Right kidney (tissue), 1 donor: Measurements from ENCODE around the gene PLCL2.

Experiments used
- DNase-seq: peaks from one replicate; pipeline ENCODE4 v3.0.0-alpha.2; 2016

PLCL2 gene

DNA sequence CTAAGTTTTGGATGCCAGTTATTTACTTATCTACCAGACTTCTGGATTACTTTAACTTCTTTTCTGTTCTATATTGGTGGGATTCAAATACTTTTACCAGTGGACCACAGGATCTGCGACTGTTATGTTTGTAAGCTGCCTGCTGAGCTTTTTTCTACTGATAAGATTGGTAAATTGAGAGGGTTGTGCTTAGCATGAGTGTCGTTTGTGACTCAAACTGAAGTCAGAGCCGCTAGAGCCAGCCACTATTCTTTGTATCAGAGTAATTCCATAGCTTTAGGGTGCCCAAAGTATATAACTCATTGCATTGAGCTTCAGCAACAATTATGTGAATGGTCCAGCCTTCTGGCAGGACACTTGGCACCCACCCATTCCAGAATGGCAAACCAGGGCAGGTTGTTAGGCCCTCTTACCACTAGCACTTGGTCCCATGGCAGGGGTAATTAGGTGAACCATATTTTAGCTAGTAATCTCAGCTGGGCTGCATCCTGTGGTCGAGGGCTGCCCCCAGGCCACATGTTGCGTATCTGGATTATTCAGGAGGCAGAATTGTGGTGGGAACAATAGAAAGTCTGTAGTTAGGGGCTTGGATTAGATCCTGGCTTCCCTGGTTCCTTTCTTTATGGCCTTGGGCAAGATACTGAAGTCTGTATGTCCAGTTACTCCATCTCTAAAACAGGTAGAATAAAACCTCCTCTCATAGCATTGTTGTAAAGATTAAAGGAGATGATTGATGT, 6.0 kb downstream of the PLCL2 start:
- no peak for DNase-seq

DNA sequence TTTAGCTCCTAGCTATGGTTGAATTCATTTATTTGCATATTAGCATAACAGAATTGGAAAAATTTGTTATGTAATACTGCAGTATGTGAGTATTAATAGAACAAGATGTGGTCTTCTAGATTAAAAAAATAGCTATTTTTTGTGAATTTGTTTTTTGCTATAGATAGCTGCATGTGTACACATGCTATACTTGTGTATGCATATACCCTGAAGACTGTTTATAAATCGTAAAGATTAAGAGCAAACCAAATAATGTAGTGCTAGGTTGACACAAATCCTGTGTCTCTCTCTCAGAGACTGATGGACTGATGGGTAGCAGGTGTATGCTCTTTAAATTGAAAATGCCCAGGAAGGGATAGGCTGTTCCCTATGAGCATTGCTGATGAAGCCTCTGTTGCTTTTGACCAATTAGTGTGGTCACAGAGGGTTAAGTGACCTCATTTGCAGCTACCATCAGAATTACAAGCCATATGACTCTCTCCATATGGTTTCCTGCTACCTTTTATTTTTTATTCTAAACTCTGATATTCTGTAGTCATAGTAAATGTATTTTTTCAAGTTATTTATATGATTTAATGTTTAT, 9.0 kb downstream of the PLCL2 start:
- no peak for DNase-seq

DNA sequence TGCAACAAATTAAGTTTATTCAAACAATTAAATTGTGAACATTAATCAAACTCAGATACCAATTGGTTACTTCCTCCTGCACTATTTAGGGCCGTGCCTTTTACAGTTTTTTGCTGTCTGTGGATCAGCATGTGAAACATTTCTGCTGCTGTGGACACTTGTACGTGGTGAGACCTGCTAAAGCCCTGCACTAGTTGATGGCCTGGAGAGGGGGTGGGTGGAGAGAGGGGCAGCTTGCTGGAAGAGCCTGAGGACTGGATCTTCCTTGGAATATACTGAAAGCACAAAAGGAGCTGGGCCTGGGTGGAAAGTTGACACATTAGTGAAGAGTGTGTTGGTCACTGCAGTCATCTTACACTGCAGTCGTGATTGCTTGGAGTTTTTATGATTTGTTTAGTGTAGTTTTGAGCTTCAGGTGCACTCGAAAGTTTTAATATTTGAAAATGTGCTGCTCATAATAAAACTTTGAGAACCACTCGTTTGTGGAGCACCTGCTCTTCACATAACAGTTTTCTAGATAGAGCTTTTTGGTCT, 11.4 kb downstream of the PLCL2 start:
- no peak for DNase-seq

DNA sequence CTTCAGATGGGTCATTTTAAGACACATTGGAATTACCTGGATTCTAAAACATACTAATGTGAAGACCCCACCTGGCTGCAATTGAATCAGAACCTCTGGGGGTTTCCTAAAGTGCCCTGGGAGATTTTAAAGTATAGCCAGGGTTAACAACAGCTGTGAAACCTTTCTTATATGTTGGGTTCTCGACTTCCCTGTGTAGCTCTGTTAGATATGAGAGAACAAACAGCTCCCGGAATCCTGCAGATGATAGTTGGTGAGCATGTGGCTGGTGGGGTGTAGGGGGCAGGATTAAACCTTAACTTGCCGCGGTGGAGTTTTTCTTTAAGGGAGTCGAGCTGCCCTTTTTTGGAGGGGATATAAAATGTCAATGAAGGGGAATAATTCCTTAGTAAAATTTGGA, 12.1 kb downstream of the PLCL2 start:
- DNase-seq = no peak

DNA sequence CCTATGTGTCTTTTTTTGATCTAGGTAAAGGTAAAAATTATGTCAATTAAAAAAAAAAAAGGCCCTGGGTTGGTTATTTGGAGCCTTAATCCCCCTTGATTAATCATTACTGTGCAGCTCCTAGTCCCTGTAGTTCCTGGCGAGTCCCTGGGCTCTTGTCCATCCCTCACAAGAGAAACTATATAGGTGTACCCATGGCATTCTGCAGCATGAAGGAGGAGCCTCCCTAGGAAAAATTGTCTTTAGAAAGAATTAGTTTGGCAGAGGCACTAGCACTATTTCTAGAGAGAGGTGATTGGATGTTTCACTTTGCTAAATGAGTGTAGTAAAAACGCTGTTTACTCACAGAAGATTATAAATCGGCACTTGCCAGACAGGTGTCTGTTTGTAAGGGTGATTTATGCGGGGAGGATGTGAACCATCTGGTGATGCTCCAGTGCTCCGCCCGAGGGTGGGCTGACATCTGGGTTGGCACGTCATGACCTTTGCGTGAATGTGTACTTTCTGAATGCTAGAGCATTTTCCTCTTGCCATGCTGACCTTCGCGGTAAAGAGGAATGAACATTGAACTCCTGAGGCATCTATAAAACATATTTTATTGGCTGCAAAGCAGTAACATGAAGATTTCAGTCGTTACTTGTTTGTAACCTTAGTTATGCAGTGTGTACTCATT, 12.6 kb downstream of the PLCL2 start:
- DNase-seq = no peak

DNA sequence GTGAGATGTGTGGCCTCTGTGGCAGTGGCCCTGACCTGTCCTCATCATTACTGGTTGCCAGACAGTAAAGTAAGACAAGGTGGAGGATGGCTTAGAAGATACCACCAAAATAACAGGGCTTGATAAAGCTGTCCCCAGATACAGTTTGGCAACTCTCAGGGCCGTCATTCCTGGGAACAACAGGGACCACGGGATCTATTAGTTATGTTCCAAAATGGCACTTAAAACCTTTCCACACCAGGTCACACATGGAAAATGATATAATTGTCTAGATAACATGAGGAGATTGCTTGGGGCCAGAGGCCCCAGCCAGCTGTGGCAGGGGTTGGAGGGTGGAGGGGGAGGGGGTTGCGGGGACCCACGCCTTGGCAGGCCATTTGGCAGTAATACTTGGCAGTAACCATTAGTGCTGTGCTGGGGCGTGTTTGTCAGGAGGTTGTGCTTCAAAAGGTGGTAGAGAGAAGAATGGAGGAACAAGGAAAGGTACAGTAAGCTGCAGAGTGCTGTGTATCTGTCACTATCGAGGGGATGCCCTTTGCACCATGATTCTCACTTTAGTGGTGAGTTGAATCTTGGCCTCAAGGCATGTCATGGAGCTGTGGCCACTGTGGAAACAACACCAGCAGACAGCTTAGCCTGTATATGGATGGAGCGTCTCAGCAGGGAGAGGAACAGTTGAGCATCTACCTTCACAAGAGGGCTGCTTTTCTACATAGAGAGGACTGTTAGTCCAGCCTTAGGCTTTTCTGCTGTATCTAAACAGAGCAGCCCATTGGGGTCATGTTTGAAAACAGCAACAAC, 14.0 kb downstream of the PLCL2 start:
- no peak for DNase-seq

DNA sequence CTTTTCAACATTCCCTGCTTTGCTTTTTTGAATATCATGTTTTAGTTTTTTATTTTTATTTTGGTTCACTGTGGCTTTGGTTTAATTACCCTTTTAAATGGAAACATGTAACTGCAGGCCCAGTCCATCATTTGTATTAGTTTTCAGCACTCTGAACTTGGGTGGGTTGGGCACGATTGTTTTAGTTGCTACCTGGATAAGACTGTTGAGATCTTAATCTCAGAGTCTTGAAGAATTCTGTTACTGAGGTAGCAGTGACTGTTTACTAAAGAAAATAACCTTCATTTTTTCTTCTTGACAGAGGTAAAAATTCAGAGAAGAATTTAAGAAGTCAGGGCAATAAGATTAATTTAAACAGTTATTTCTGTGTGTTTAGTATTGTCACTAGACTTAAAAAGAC, 15.2 kb downstream of the PLCL2 start:
- DNase-seq = no peak

DNA sequence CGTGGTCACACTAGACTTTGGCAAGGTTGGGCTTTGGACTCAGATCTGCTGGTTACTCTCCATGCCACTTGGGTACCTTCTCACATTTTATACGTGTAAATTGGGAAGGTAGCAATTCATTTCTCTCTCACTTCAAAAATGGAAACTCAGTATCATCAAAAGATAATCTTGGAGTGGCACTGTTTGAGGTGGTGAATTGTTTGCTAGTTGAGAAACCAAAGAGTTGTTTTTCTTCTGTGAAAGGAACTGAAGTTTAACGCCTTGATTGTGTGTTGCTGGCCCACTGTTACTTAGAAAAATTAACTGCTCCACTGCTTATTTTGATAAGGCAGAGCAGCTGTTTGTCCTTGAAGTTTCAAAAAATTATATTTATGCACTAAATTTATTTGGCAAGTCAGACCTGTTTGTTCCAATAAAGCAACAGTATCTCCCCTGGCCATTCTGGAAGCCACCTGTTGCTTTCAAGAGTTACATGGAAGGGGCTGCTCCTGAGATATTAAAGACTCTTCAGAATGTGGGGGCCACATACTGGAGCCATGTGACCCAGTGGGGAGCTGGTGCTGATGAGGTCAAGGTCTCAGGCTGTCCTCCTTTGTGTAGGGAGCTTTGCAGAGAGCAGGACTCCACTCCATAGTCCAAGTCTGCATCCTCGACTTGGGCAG, 16.2 kb downstream of the PLCL2 start:
- DNase-seq = no peak

DNA sequence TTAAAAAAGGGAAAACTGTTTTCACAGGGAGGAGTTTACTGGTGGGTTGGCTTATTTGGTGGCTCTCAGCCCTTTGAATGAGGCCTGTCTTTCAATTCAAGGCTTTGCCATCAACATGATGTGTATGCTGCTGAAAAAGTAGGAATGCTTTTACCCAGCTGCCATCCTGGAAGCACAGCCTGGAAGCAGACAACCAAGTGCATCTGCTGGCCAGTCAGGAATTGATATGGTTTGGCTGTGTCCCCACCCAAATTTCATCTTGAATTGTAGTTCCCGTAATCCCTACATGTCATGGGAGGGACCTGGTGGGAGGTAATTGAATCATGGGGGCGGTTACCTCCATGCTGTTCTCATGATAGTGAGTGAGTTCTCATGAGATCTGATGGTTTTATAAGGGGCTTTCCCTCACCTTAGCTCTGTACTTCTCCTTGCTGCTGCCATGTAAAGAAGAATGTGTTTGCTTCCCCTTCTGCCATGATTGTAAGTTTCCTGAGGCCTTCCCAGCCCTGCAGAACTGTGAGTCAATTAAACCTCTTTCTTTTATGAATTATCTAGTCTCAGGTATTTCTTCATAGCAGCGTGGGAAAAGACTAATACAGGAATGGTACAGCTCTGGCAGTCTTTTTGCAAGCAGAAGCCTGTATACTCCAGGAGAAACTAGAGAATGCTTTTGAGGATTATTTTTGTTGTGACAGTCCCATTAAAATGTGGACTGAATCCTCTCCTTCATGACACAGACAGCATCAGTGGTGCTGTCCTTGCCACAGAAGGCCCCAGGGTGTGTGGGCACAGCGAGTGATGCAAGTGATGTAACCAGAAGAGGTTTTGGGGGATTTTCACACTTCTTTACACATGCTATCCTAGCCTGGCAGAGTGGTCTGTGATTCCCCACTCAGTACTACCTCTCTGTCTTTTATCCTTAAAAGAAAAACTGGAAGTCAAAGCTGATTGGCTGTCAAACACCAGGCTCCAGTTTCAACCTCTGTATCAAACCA, 20.0 kb downstream of the PLCL2 start:
- no peak for DNase-seq

DNA sequence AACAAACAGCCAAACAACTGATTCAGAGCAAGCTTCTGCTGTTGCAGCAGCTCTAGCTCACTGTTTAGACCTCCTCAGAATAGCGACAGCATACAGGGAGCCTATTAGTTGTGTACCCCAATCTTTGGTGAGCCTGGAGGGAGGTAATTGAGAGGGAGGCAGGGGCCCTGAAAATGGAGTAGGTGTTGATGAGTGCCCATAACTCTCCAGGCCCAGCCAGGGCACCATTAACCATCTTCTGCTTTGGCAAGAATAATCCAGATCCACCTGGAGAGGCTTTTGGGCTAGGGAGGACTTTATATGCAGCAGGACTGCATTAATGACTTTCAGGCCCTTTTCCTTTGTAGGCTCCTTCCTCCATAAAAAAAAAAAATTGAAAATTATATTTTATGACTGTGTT, 20.9 kb downstream of the PLCL2 start:
- no peak for DNase-seq

DNA sequence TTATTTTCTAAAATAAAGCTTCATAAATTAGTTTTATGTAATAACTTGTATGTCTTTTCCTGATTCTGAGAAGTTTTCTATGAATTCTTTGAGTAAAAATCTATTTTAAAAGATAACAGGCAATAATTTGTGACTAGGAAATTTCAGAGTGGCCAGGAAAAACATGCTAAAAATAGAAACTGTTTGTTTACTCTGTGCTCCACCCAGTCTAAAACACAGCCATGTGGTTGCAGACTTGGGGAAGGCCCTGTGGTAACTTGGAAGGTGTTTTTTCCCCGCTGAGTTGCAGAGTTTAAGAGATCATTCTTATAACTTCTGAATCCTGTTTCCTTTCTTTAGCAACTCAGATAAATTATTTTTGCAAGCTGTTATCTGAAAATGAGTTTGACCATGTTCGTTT, 21.9 kb downstream of the PLCL2 start:
- DNase-seq = no peak

DNA sequence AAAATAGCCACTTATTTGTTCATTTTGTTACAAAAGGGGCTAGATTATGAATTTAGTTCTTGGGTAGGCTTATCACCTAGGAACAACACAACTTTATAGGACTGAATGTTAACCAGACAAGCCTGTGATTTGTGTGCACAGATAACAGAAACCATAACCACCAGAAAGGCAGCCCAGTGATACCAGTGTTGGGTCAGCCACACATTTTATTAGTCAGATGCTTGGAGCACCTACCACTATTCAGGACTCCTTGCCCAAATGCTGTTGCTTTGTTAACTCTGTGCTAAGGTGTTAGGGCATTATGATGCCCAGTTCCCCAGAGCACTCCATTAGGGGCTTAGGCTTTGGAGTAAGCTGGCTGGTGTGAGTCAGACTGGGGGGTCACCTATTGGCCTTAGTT, 22.5 kb downstream of the PLCL2 start:
- DNase-seq = no peak

DNA sequence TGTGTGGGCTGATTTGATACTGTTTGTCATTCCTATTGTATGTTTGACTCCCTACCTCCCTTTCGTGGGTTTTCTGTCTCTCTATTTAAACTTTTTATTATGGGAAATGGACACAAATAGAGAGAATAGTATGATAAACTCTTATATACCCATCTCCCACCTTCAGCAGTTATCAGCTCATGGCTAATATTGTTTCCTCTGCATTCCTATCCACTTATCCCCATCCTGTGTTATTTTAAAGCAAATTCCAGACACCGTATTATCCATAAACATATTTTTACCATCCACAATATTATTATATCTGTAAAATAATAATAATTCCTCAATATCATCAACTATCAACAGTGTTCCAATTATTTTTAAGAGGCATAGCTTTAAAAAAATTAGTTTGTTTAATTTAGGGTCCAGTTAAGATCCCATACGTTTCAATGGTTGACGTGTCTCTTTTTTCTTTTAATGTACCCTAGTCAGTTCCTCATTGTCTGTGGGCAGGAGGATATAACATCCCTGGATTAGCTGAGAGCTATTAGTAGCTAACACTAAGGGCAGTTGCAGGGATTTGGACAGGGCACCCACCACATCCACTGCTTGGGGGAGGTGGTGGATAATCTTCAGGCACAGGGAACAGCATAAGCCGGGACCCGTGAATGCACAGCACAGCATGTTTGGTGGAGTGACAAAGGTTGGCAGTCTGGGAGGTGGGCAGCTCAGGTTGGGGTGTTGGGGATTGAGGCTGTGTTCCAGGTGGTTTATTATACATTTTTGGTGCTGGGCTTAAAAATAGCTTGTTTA, 23.5 kb downstream of the PLCL2 start:
- no peak for DNase-seq

DNA sequence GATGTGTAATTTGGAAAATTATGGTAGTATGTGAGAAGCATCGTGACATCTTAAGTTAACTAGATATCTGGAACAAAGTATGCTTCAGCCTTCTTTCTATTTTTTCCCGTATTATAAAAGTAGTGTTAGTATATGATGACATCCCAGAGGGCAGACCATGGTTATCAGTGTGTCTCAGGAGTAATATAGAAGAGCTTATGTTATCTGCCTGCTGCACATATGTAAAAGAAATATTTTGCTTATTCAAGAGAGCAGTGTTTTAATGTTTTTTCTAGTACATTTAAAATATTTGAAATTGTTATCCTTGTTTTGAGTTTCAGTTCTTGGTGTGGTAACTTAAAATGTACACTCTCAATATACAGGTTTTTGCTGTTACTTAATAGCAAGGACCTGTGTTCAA, 24.1 kb downstream of the PLCL2 start:
- DNase-seq = no peak

DNA sequence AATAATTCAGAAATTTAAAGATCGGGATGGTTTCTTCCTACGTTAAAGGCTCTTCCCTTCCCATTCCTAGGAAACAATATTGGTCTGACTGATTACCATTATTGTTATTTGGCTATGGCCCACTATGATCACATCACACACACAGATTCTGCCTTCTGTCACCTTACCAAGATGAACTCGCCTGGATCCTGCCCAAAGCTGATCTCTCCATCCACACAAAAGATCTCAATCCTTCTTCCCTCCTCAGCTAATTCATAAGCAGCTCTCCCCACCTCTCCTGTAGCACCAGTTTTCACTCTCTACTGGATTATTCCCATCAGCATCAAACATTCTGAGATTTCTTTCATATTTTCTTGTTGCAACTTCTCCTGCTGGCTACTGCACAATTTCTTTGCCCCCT, 25.0 kb downstream of the PLCL2 start:
- DNase-seq = no peak

DNA sequence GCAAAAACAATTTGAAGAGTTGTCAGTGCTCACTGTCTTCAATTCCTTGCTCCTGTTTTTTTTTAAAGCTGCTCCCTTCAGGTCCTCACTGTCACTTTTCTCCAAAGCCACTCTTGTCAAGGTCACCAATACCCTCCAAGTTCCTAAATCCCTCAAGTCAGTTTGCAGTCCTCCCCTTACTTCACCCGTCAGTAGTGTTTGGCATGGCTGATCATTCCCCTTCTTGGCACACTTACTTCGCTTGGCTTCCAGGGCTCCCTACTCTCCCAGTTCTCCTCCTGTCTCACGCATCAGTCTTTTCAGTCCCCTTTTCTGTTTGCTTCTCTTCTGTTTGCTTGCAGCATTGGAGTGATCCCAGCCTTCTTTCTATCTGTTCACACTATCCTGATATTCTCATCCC, 25.5 kb downstream of the PLCL2 start:
- no peak for DNase-seq

DNA sequence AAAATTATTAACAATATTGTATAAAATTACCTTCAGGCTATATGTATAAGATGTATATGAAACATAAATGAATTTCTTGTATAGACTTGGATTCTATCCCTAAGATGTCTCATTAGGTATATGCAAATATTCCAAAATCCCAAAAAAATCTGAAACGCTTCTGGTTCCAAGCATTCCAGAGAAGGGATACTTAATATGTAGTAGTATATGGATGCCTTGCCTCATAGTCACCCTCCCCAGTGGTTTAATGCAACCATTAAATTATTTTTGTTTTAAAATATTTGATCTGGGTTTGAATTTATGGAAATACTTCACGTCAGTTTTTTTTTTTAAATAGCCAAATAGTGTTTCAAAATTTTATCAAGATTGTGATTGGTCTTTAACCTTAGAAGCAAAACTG, 27.2 kb downstream of the PLCL2 start:
- DNase-seq = no peak

DNA sequence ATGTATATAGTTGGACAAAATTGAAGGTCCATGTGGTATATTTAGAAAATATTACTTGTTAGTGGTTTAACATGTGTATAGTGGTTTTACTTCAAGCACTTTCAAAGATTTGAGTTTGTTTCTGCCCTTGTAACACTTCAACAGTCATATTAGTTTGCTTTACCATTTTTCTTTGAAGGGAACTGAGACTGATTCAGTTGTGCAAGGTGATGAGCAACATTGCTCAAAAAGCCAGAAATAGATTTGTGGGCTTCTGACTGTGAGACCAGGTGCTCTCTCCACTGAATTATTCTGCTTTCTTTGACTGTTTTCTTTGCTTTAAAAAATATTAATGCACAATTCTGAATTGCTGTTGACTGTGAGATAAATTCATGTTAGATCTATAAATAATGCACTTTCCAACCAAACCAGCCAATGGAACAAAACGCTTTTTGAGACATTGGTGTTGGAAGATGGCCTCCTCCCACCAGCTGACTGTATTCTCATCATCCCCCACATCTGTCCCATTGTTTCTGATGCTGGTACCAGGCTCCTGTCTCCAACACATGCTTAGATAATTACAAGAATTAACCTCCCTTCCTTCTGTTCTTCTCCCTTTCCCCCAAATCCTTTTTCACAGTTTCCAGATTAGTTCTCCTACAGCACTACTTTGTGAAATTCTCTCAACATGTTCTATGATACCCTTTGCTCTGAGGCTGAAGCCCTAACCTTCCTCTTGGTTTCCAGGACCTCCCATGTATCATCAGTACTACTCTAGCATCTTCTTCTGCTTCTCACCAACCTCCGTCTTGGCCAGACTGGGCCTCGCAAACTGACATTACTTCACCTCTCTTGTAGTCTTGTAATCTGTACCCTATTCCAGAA, 27.9 kb downstream of the PLCL2 start:
- DNase-seq = no peak

DNA sequence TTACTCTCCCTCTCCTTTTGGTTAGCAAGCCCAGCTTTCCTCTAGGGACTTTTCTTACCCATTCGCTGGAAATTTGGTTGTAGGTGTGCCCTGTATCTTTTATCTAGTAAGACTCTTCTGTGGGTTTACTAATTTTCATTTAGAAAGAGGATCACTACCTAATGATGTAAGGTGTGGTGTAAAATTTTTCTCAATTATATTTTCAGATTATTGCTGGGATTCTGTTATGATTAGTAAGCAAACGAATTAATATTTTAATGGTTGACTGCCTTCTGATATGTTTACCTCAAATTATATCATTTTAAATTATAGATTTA, 28.5 kb downstream of the PLCL2 start:
- no peak for DNase-seq
